ENCODE results near the gene RALGPS1. TPM values are rescaled to one million over a fixed set of nuclear protein-coding genes. Genes with fewer than 3 reads are reported as not detected.

RALGPS1 gene
- total and polyA plus RNA-seq, 2 of the 8 experiments (the other 6 are each of a cell fraction or from before 2014, with no cell fraction given) = 20.0 to 23.5 TPM

DNA sequence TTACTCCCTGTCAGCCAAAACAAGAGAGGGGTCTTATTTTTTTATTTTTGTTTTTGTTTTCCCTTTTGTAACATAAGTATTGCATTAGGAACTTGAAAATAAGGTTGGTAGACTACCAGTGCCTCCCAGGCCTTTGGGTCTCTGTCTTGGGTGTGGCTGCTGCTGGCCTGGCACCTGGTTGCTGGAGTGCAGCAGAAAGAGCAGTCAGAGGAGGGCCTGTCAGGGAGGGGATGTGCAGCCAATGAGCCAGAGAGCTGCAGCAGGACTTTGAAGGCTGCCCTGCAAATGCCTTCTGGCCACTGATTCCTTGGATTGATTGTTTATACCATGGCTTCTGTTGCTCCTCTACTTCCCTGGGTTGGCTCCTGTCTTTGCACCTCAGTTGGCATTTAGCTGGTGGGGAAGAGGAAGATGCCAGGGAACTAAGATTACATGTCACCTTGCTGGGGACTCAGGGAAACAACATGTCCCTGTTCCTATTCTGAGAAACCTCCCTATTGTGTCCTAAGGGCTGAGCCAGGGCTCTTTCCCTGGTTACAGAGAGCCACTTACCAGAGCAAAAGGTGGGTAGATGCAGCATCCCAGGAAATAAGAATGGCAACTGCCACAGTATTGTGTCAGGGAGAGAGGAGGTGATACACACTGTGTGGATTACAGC, 141.3 kb downstream of the RALGPS1 start:
- no peak overlapping the region for H2BK20ac ChIP-seq (ENCODE audit: low read length)
- H2AK5ac ChIP-seq (ENCODE audit: low read depth, low read length) = no peak overlapping the region
- H2BK12ac ChIP-seq (ENCODE audit: low read depth, low read length) = no peak overlapping the region
- CTCF ChIA-PET (ENCODE audit: partially characterized antibody) = interaction anchor here (1.0 kb wide), 1 partner anchor 498 kb away, joined by 3 read pairs; no protein-coding TSS in a partner anchor
- H2BK120ac ChIP-seq (replicated peaks; ENCODE audit: low read depth, low read length) = no peak overlapping the region
- H2AFZ ChIP-seq (ENCODE audit: low read length) = no peak overlapping the region
- no peak overlapping the region for H3K14ac ChIP-seq (ENCODE audit: insufficient read length)
- H3K4me1 ChIP-seq (replicated peaks in 1 of 4; ENCODE audit: control insufficient read depth in 3 of 4, insufficient read depth in 4 of 4, low read length in 3 of 4) = peaks cover 0 to 3% (median 2%) of the 10 kb centered on the region in 4 experiments; a peak in 2 of 7 replicates
- H3K79me2 ChIP-seq (ENCODE audit: control insufficient read depth in 1 of 2, insufficient read depth in 2 of 2, low read length in 2 of 2) = no peaks in the 10 kb centered on the region
- no peak overlapping the region for H3K4ac ChIP-seq (replicated peaks; ENCODE audit: insufficient read length, low read depth, low read length)
- no peak overlapping the region for H4K91ac ChIP-seq (replicated peaks; ENCODE audit: insufficient read length, low read length)
- H3K23ac ChIP-seq (ENCODE audit: insufficient read length) = no peak overlapping the region
- no peak overlapping the region for H3K4me2 ChIP-seq (ENCODE audit: insufficient read depth in 1 of 2, low read depth in 2 of 2, low read length in 2 of 2)
- H4K20me1 ChIP-seq (replicated peaks in 1 of 2; ENCODE audit: control insufficient read depth in 1 of 2, insufficient read depth in 2 of 2, low read length in 2 of 2) = peaks cover 2 to 3% of the 10 kb centered on the region in 2 experiments
- H2BK15ac ChIP-seq (ENCODE audit: low read length) = no peak overlapping the region
- H4K5ac ChIP-seq (ENCODE audit: insufficient read length, low read depth, low read length) = no peak overlapping the region
- no peaks in the 10 kb centered on the region for H3K23me2 ChIP-seq (ENCODE audit: low read depth, low read length)
- H3K4me3 ChIP-seq (ENCODE audit: extremely low read depth in 1 of 4, insufficient read depth in 2 of 4, low read depth in 3 of 4, low read length in 4 of 4) = no peak overlapping the region
- no peak overlapping the region for H3K18ac ChIP-seq (ENCODE audit: extremely low read depth, low read length)
- no peak overlapping the region for H3K9ac ChIP-seq (replicated peaks in 1 of 4; ENCODE audit: extremely low read depth in 1 of 4, low read depth in 3 of 4, low read length in 3 of 4)
- FAIRE-seq (no peak), DNase-seq (ENCODE audit: low read depth in 1 of 2, low spot score in 2 of 2) (no peak)
- no peaks in the 10 kb centered on the region for H3K36me3 ChIP-seq (ENCODE audit: control insufficient read depth in 2 of 4, insufficient read depth in 4 of 4, low read length in 3 of 4)
- no peak overlapping the region for H3K56ac ChIP-seq (replicated peaks; ENCODE audit: insufficient read length, low read depth, low read length)
- no peak overlapping the region for H2BK5ac ChIP-seq (ENCODE audit: low read depth, low read length)
- H3K79me1 ChIP-seq (ENCODE audit: low read depth, low read length) = no peaks in the 10 kb centered on the region
- H3K27me3 ChIP-seq (replicated peaks in 1 of 4; ENCODE audit: control insufficient read depth in 3 of 4, extremely low read depth in 1 of 4, insufficient read depth in 3 of 4, low read length in 3 of 4) = no peaks in the 10 kb centered on the region
- no peaks in the 10 kb centered on the region for H3K9me3 ChIP-seq (ENCODE audit: insufficient read depth in 2 of 2, low read depth in 1 of 2, low read length in 1 of 2)
- H3K27ac ChIP-seq (ENCODE audit: low read depth, low read length) = no peak overlapping the region
- POLR2A ChIA-PET (ENCODE audit: partially characterized antibody) = no interaction called here
- no peak overlapping the region for H4K8ac ChIP-seq (ENCODE audit: extremely low read depth, insufficient read depth, low read length)
- no peak for TF ChIP-seq KDM4A (IDR thresholded peaks at IDR 0.05; ENCODE audit: low read depth, low read length, severe bottlenecking)

Measured in H1 (cell line).